ENCODE data around the gene TAAR1.

DNA sequence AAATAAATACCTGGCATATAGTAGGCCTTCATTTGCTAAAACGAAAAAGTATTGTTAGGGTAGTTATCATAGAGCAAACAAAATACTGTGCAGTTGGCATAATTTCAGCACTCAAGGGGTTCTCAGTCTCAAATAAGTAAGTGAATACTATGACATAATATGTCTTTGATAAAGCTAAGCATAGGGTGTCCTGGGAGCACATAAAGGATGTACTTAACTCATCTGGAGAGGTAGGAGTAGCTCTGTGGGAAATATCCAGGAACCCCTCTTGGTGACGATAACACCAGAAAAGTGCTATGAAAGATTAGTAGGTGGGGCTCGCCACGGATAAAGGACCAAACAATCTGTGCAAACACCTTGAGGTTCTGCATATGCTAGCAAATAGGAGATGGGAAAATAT, 31.7 kb upstream of the TAAR1 start:
- TF ChIP-seq, protein P1, sequence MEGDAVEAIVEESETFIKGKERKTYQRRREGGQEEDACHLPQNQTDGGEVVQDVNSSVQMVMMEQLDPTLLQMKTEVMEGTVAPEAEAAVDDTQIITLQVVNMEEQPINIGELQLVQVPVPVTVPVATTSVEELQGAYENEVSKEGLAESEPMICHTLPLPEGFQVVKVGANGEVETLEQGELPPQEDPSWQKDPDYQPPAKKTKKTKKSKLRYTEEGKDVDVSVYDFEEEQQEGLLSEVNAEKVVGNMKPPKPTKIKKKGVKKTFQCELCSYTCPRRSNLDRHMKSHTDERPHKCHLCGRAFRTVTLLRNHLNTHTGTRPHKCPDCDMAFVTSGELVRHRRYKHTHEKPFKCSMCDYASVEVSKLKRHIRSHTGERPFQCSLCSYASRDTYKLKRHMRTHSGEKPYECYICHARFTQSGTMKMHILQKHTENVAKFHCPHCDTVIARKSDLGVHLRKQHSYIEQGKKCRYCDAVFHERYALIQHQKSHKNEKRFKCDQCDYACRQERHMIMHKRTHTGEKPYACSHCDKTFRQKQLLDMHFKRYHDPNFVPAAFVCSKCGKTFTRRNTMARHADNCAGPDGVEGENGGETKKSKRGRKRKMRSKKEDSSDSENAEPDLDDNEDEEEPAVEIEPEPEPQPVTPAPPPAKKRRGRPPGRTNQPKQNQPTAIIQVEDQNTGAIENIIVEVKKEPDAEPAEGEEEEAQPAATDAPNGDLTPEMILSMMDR (IDR thresholded peaks at IDR 0.05): no peak
- TF ChIP-seq EP300 (IDR thresholded peaks at IDR 0.05) (no peak), POLR2A (IDR thresholded peaks at IDR 0.05) (no peak), POLR2AphosphoS5 (IDR thresholded peaks at IDR 0.05) (no peak)

Measured in stomach (tissue), 4 donors.